GM10266 (cell line): ENCODE data around the gene PLK3.
"Not testable (repeated sequence)": the region's sequence is repeated elsewhere in the genome, so short reads cannot be mapped to it uniquely, and the experiment has no call there.

Experiments used
- DNase-seq: peaks from one replicate; pipeline ENCODE4 v3.0.0; 2012; ENCODE audit errors: extremely low spot score
- CTCF ChIP-seq: IDR thresholded peaks from 2 replicates; pipeline ENCODE4 v1.5.1; 2012; ENCODE audit warnings: mild to moderate bottlenecking, low read depth; ENCODE audit not compliant: control insufficient read depth, insufficient read depth; ENCODE audit errors: missing control alignments

Gene PLK3

GRCh38 chr1:44788120-44788860 lies 11.9 kb upstream of the PLK3 start, which contains the start of gene BEST4:
Gene BEST4 (minus strand): TSS chr1:44788170. CDS start chr1:44787705, 465 bp downstream.
- no peak for TF ChIP-seq CTCF

GRCh38 chr1:44790968-44791801 lies 9.0 kb upstream of the PLK3 start:
- no peak for TF ChIP-seq CTCF
- DNase-seq, result no peak

More at GRCh38 chr1:44788120-44788860, 11.9 kb upstream of the PLK3 start, which contains the start of gene BEST4:
- DNase-seq, result no peak

- TF ChIP-seq CTCF, result no peak
- DNase-seq, result no peak
Observed at GRCh38 chr1:44792736-44793502, 7.3 kb upstream of the PLK3 start.

- not testable (repeated sequence) for DNase-seq
Observed at GRCh38 chr1:44797886-44798285, 2.3 kb upstream of the PLK3 start.

GRCh38 chr1:44798481-44799365 lies 1.5 kb upstream of the PLK3 start:
- no peak for TF ChIP-seq CTCF
- no peak for DNase-seq

- no peak for DNase-seq
- no peak for TF ChIP-seq CTCF
Observed at GRCh38 chr1:44801491-44802305, 1.5 kb downstream of the PLK3 start.
